Epithelial cell of proximal tubule (primary cell): ENCODE data around the gene ASB6. TPM values are rescaled to one million over a fixed set of nuclear protein-coding genes. Genes with fewer than 3 reads are reported as not detected.

Source experiments
- DNase-seq: peaks from one replicate; pipeline ENCODE4 v3.0.0-alpha.2; 2011; ENCODE audit warnings: low read depth
- H3K4me3 ChIP-seq: 2 replicates; pipeline ENCODE4 v1.5.1; 2011; ENCODE audit warnings: low read depth, mild to moderate bottlenecking, low read length
- total RNA-seq: library from RNA; depleted of rRNA; stranded (reverse); fragments of >200 nt; gene quantifications from 2 replicates; pipeline ENCODE4 v1.2.3, GENCODE V29; 2015
- TF ChIP-seq, protein P1 (sequence below): conservative IDR thresholded peaks from 2 replicates; pipeline ENCODE4 v1.5.1; 2012; ENCODE audit warnings: low read depth, mild to moderate bottlenecking, low read length

Gene ASB6
- total RNA-seq, 1 donor from 2014 or later: 22.3 TPM

DNA sequence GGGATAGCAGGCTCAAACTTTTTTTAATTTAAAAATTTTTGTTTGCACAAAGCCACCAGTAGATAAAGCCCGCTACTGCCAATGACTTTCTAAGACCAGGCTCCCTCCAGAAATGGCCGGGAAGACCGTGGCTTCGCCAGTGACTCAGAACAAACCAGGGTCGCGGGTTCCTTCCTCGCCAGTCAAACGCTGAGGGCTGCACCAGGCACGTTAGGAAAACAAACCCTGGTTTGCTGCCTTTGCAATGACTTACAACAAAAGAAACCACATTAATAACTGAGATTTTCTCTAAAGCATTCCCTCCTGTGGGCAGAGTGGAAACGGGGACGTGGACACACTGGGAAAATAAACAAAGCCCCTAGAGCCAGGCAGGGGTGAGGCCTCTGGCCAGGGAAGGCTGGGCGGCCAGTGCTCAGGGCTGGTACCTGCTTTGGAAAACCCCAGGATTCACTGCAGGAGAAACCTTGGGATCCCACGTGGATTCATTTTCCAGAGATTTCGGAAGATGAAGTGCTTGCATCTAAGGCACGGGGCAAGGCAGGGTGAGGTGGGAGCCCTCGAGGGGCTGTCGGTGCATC lies 27.3 kb upstream of the ASB6 start:
- no peak for DNase-seq
- TF ChIP-seq, protein P1, sequence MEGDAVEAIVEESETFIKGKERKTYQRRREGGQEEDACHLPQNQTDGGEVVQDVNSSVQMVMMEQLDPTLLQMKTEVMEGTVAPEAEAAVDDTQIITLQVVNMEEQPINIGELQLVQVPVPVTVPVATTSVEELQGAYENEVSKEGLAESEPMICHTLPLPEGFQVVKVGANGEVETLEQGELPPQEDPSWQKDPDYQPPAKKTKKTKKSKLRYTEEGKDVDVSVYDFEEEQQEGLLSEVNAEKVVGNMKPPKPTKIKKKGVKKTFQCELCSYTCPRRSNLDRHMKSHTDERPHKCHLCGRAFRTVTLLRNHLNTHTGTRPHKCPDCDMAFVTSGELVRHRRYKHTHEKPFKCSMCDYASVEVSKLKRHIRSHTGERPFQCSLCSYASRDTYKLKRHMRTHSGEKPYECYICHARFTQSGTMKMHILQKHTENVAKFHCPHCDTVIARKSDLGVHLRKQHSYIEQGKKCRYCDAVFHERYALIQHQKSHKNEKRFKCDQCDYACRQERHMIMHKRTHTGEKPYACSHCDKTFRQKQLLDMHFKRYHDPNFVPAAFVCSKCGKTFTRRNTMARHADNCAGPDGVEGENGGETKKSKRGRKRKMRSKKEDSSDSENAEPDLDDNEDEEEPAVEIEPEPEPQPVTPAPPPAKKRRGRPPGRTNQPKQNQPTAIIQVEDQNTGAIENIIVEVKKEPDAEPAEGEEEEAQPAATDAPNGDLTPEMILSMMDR: no peak
- no peak overlapping the region for H3K4me3 ChIP-seq

GRCh38 chr9:129667850-129668249 lies 25.9 kb upstream of the ASB6 start:
- no peak for DNase-seq
- H3K4me3 ChIP-seq: no peak overlapping the region
- TF ChIP-seq, protein P1: no peak

DNA sequence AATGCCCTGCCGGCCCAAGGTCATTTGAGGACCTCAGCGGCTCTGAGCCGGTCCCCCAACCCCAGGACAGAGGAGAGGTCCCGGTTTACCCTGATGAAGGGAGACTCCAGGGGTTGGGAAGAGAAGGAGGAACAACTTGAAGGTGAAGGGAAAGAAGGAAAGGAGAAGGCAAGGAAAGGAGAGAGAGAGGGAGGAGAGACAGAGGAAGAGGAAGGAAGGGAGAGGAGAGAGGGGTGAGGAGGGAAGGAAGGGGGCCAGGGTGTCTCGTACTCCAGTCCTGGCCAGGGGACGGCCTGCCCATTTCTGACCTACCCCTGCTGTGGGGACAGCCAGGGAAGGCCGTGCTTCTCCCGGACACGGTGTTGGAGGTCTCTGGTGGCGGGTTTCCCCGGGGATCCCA lies 25.4 kb upstream of the ASB6 start:
- no peak overlapping the region for H3K4me3 ChIP-seq
- DNase-seq: no peak
- TF ChIP-seq, protein P1: no peak

DNA sequence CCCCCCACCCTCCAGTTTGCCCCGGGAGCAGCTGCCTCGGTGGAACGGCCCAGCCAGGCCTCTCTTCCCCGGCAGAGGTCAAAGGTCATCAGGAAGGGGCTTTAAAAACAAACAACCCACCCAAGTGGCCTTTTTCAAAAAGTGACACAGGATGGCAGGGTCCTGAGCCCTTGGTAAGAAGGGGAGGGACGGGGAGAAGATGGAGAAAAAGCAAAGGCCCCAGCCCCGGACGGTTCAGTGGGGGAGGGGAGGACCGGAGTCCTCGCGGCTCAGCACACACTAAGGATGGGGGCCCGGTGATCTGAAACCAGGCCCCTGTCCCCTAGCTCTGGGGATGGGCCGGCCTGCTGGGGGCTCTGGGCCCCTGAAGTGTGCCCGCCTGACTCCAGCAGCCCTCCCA lies 24.6 kb upstream of the ASB6 start:
- TF ChIP-seq, protein P1: no peak
- DNase-seq: no peak
- no peak overlapping the region for H3K4me3 ChIP-seq

GRCh38 chr9:129665814-129666520 lies 24.0 kb upstream of the ASB6 start:
- H3K4me3 ChIP-seq: no peak overlapping the region
- TF ChIP-seq, protein P1: no peak
- no peak for DNase-seq

GRCh38 chr9:129665389-129665775 lies 23.4 kb upstream of the ASB6 start, which contains the start of gene PRRX2:
Gene PRRX2 (plus strand): TSS chr9:129665647. CDS start chr9:129665868, 221 bp downstream.
- TF ChIP-seq, protein P1: no peak
- H3K4me3 ChIP-seq: no peak within 1 kb of the TSS
- no peak for DNase-seq
